NCI-H2171 (cell line): ENCODE data around the gene LRRC30.

Experiments used
- DNase-seq: peaks from one replicate; lab custom pipeline; 2025; lab: John Stamatoyannopoulos, UW

LRRC30 gene

GRCh38 chr18:7237673-7238272, 6.9 kb downstream of the LRRC30 start:
- no peak for DNase-seq

DNA sequence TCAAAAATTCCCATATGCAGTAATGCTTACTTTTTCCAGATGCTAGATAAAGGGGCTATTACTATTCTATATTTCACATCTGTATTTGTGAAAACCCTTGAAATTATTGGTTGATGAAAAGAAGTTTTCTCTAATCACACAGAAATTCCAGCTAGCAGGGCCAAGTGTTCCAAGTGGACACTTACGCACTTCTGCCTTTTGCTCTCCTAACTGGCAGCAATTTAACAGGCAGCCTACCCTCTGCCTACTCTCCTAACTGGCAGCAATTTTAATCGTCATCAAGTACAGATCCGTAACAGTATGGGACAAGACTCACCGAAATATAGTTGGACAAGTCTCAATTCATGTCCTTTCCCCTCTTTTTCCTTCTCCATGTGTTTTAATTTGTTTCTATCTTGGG, 12.0 kb downstream of the LRRC30 start:
- no peak for DNase-seq

- peak; percentile 73 for DNase-seq
Observed at GRCh38 chr18:7248877-7249276, 18.0 kb downstream of the LRRC30 start.

- DNase-seq = no peak
Observed at GRCh38 chr18:7254163-7254562, 23.3 kb downstream of the LRRC30 start.

DNA sequence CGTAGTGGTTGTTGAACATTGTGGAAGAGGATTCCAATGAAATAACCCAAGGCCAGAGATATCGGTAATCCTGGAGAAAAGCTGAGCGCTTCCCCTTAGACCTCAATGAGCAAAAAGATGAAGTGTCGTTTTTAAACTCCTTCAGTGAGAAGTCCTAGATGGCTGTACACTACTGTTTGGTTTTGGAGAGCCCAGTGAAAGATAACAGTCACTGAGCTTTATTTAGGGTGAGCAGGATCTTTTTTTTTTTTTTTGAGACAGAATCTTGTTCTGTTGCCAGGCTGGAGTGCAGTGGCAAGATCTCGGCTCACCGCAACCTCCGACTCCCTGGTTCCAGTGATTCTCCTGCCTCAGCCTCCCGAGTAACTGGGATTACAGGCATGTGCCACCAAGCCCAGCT, 24.2 kb downstream of the LRRC30 start:
- no peak for DNase-seq

- no peak for DNase-seq
Observed at GRCh38 chr18:7255643-7256042, 24.8 kb downstream of the LRRC30 start.

DNA sequence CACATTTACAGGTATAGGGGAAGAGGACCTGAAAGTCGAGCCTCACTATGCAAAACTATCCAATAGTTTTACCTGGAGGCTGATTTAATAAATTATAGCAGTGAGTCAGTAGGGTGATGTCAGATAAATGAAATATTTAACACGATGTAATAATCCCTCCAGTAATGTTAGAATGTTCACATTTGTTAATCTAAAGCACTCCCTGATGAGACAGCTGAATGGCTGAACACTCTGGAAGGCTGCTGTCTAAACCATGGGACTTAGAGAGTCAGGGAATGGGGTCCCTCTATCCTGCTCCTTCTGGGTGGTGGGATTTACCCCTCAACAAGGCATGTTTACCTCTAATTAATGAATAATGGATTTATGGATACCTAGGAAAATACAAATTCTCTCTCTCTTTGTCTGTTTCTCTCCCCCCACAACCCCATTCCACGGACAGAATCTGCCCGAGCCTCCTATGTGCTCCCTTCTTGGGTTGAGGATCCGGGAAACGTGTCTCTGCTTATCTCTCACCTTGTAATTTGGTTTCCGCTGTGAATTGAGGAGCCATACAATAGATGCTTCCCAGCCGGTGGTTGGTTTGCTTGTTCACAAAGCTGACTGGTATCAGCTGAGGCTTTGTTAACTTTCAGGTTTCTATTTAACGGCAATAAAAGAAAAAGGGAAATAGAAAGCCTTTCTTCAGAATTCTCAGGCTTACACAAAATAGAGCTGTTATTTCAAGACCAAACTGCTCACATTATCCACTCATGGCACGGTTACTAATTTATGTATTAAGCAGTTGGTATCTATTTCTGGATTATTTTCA, 25.9 kb downstream of the LRRC30 start:
- DNase-seq = no peak

- DNase-seq = no peak
Observed at GRCh38 chr18:7257426-7257740, 26.5 kb downstream of the LRRC30 start.

- DNase-seq = peak; percentile 14
Observed at GRCh38 chr18:7259475-7259874, 28.6 kb downstream of the LRRC30 start.

DNA sequence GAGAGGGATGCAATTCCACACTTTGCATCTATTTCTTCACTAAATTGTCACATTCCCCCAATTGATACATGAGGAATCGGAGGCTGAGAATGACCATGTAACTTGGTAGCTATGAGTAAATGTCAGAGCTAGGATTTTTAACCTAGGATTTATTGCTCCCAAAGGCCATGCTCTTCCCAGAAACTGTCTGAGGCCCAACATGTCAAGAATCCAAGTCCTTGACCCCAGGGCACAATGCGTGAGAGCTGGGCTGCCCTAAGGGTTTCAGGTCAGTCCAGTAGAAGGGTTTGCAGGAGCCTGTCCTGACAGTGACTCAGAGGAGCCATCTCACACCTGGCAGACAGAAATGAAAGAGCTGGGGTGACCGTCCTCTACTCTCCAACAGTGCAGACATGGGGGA, 30.3 kb downstream of the LRRC30 start:
- DNase-seq = no peak

DNA sequence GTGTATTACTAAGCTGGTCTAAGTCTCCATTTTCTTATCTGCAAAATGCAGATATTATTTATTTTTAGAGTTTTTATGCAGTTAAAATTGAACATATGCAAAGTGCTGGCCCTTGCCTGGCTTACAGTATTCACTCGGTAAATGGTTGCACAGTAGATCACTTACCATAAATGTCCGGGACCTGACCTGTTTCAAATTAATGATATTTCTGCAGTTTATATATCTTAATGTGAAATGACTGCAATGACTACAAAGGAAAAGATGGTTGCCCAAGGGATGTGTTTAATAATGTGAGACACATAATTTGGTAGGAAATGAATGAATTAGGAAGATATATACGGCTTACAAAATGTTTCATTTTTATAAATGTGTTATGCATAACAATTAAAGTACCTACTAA, 37.1 kb downstream of the LRRC30 start:
- DNase-seq = no peak

- DNase-seq = no peak
Observed at GRCh38 chr18:7269942-7270341, 39.1 kb downstream of the LRRC30 start.

- DNase-seq = peak; percentile 71
Observed at GRCh38 chr18:7272311-7273049, 41.6 kb downstream of the LRRC30 start.

- no peak for DNase-seq
Observed at GRCh38 chr18:7273301-7273921, 42.5 kb downstream of the LRRC30 start.

- no peak for DNase-seq
Observed at GRCh38 chr18:7281579-7281978, 50.7 kb downstream of the LRRC30 start.
